ENCODE data around the gene SMIM38.
A peak's percentile ranks its signal among the peaks of the same experiment; 100 is the strongest.
"Not testable (repeated sequence)": the region's sequence is repeated elsewhere in the genome, so short reads cannot be mapped to it uniquely, and the experiment has no call there.

SMIM38 gene

GRCh38 chr11:69131644-69132300 is 24.0 kb upstream of the SMIM38 start:
- in situ Hi-C loops (cut with MboI; ENCODE audit: low pct_unique_long_range_greater_than_20kb, low sequenced_read_pairs, unreplicated experiment), result no loop called here
- peak; percentile 38 for DNase-seq (ENCODE audit: low spot score)
- peak; percentile 69 for TF ChIP-seq CTCF (IDR thresholded peaks at IDR 0.05; ENCODE audit: extremely low read depth, insufficient read depth, missing control alignments)

GRCh38 chr11:69132301-69132670 is 23.4 kb upstream of the SMIM38 start:
- no peak for DNase-seq (ENCODE audit: low spot score)
- TF ChIP-seq CTCF (IDR thresholded peaks at IDR 0.05; ENCODE audit: extremely low read depth, insufficient read depth, missing control alignments), result no peak
- in situ Hi-C loops (cut with MboI; ENCODE audit: low pct_unique_long_range_greater_than_20kb, low sequenced_read_pairs, unreplicated experiment), result no loop called here

- in situ Hi-C loops (cut with MboI; ENCODE audit: low pct_unique_long_range_greater_than_20kb, low sequenced_read_pairs, unreplicated experiment), result no loop called here
- TF ChIP-seq CTCF (IDR thresholded peaks at IDR 0.05; ENCODE audit: extremely low read depth, insufficient read depth, missing control alignments), result no peak
- DNase-seq (ENCODE audit: low spot score), result no peak
Observed at GRCh38 chr11:69133251-69133650, 22.5 kb upstream of the SMIM38 start.

GRCh38 chr11:69134182-69134581 is 21.6 kb upstream of the SMIM38 start:
- DNase-seq (ENCODE audit: low spot score); in situ Hi-C loops (cut with MboI; ENCODE audit: low pct_unique_long_range_greater_than_20kb, low sequenced_read_pairs, unreplicated experiment): not testable (repeated sequence)

- in situ Hi-C loops (cut with MboI; ENCODE audit: low pct_unique_long_range_greater_than_20kb, low sequenced_read_pairs, unreplicated experiment), result no loop called here
- TF ChIP-seq CTCF (IDR thresholded peaks at IDR 0.05; ENCODE audit: extremely low read depth, insufficient read depth, missing control alignments), result no peak
- DNase-seq (ENCODE audit: low spot score), result no peak
Observed at GRCh38 chr11:69134957-69135356, 20.8 kb upstream of the SMIM38 start.

GRCh38 chr11:69135420-69136363 is 20.0 kb upstream of the SMIM38 start:
- DNase-seq (ENCODE audit: low spot score), result no peak
- no peak for TF ChIP-seq CTCF (IDR thresholded peaks at IDR 0.05; ENCODE audit: extremely low read depth, insufficient read depth, missing control alignments)
- in situ Hi-C loops (cut with MboI; ENCODE audit: low pct_unique_long_range_greater_than_20kb, low sequenced_read_pairs, unreplicated experiment), result no loop called here

GRCh38 chr11:69136471-69136870 is 19.3 kb upstream of the SMIM38 start:
- no peak for TF ChIP-seq CTCF (IDR thresholded peaks at IDR 0.05; ENCODE audit: extremely low read depth, insufficient read depth, missing control alignments)
- in situ Hi-C loops (cut with MboI; ENCODE audit: low pct_unique_long_range_greater_than_20kb, low sequenced_read_pairs, unreplicated experiment), result no loop called here
- DNase-seq (ENCODE audit: low spot score), result no peak

All from GM13977 (cell line).